NCI-H82 treated with DMSO at 0.1 percent for 48 hours (cell line): ENCODE results near the gene KIF6.
"Not testable (repeated sequence)": the region's sequence is repeated elsewhere in the genome, so short reads cannot be mapped to it uniquely, and the experiment has no call there.

ENCODE experiments used
- DNase-seq: peaks from one replicate; lab custom pipeline; 2025; ENCODE audit not compliant: unreplicated experiment; lab: John Stamatoyannopoulos, UW

KIF6 gene

GRCh38 chr6:39302669-39303424 lies 422.4 kb downstream of the KIF6 start:
- peak; percentile 15 for DNase-seq

GRCh38 chr6:39302011-39302410 lies 423.2 kb downstream of the KIF6 start:
- DNase-seq: no peak

GRCh38 chr6:39301606-39302005 lies 423.6 kb downstream of the KIF6 start:
- peak; percentile 48 for DNase-seq

GRCh38 chr6:39300739-39301138 lies 424.5 kb downstream of the KIF6 start:
- DNase-seq: no peak

GRCh38 chr6:39298061-39298460 lies 427.1 kb downstream of the KIF6 start:
- DNase-seq: no peak

- DNase-seq: no peak
Observed at GRCh38 chr6:39296745-39297640, 428.2 kb downstream of the KIF6 start.

- DNase-seq: no peak
Observed at GRCh38 chr6:39295611-39296011, 429.6 kb downstream of the KIF6 start.

GRCh38 chr6:39294899-39295298 lies 430.3 kb downstream of the KIF6 start:
- no peak for DNase-seq

GRCh38 chr6:39294133-39294532 lies 431.1 kb downstream of the KIF6 start:
- DNase-seq: no peak

GRCh38 chr6:39292637-39293036 lies 432.6 kb downstream of the KIF6 start:
- DNase-seq: no peak

GRCh38 chr6:39289490-39289889 lies 435.7 kb downstream of the KIF6 start:
- DNase-seq: no peak

- DNase-seq: no peak
Observed at GRCh38 chr6:39287601-39288000, 437.6 kb downstream of the KIF6 start.

GRCh38 chr6:39286596-39286995 lies 438.6 kb downstream of the KIF6 start:
- not testable (repeated sequence) for DNase-seq

GRCh38 chr6:39282774-39283173 lies 442.4 kb downstream of the KIF6 start:
- DNase-seq: no peak

GRCh38 chr6:39281312-39281980 lies 443.8 kb downstream of the KIF6 start:
- DNase-seq: no peak

- DNase-seq: no peak
Observed at GRCh38 chr6:39280247-39280731, 444.9 kb downstream of the KIF6 start.
